ENCODE results near the gene UBE2L5.

The UBE2L5 gene

GRCh38 chr13:30395192-30396158 lies 26.8 kb upstream of the UBE2L5 start:
- TF ChIP-seq GATA1 (IDR thresholded peaks at IDR 0.05; ENCODE audit: low read depth, low read length) (no peak), POLR2A (IDR thresholded peaks at IDR 0.05; ENCODE audit: low read length) (peak; percentile 63)
- peak; percentile 68 to 73 for DNase-seq

GRCh38 chr13:30396434-30397075 lies 25.7 kb upstream of the UBE2L5 start:
- TF ChIP-seq POLR2A (IDR thresholded peaks at IDR 0.05; ENCODE audit: low read length) = no peak
- no peak for TF ChIP-seq GATA1 (IDR thresholded peaks at IDR 0.05; ENCODE audit: low read depth, low read length)
- no peak for DNase-seq

- DNase-seq = no peak
- TF ChIP-seq POLR2A (IDR thresholded peaks at IDR 0.05; ENCODE audit: low read length) (no peak), GATA1 (IDR thresholded peaks at IDR 0.05; ENCODE audit: low read depth, low read length) (no peak)
These were observed 23.7 kb upstream of the UBE2L5 start for GRCh38 chr13:30398601-30399072.

GRCh38 chr13:30400376-30400775 lies 21.9 kb upstream of the UBE2L5 start:
- DNase-seq = no peak
- TF ChIP-seq POLR2A (IDR thresholded peaks at IDR 0.05; ENCODE audit: low read length) (no peak), GATA1 (IDR thresholded peaks at IDR 0.05; ENCODE audit: low read depth, low read length) (no peak)

GRCh38 chr13:30401347-30401746 lies 20.9 kb upstream of the UBE2L5 start:
- TF ChIP-seq POLR2A (IDR thresholded peaks at IDR 0.05; ENCODE audit: low read length) = no peak
- TF ChIP-seq GATA1 (IDR thresholded peaks at IDR 0.05; ENCODE audit: low read depth, low read length) = no peak

GRCh38 chr13:30403456-30403855 lies 18.8 kb upstream of the UBE2L5 start:
- DNase-seq = no peak
- TF ChIP-seq POLR2A (IDR thresholded peaks at IDR 0.05; ENCODE audit: low read length) (no peak), GATA1 (IDR thresholded peaks at IDR 0.05; ENCODE audit: low read depth, low read length) (no peak)

More at GRCh38 chr13:30401347-30401746, 20.9 kb upstream of the UBE2L5 start:
- no peak for DNase-seq

GRCh38 chr13:30404207-30404606 lies 18.1 kb upstream of the UBE2L5 start:
- no peak for TF ChIP-seq GATA1 (IDR thresholded peaks at IDR 0.05; ENCODE audit: low read depth, low read length)
- TF ChIP-seq POLR2A (IDR thresholded peaks at IDR 0.05; ENCODE audit: low read length) = no peak
- DNase-seq = no peak

GRCh38 chr13:30406779-30407416 lies 15.4 kb upstream of the UBE2L5 start:
- DNase-seq = no peak
- no peak for TF ChIP-seq GATA1 (IDR thresholded peaks at IDR 0.05; ENCODE audit: low read depth, low read length)
- TF ChIP-seq POLR2A (IDR thresholded peaks at IDR 0.05; ENCODE audit: low read length) = no peak

GRCh38 chr13:30408319-30409101 lies 13.8 kb upstream of the UBE2L5 start:
- DNase-seq = peak; percentile 88
- TF ChIP-seq GATA1 (IDR thresholded peaks at IDR 0.05; ENCODE audit: low read depth, low read length) = no peak
- no peak for TF ChIP-seq POLR2A (IDR thresholded peaks at IDR 0.05; ENCODE audit: low read length)

GRCh38 chr13:30409886-30410704 lies 12.2 kb upstream of the UBE2L5 start:
- TF ChIP-seq POLR2A (IDR thresholded peaks at IDR 0.05; ENCODE audit: low read length) = no peak
- no peak for TF ChIP-seq GATA1 (IDR thresholded peaks at IDR 0.05; ENCODE audit: low read depth, low read length)
- no peak for DNase-seq

GRCh38 chr13:30410705-30411125 lies 11.6 kb upstream of the UBE2L5 start:
- TF ChIP-seq POLR2A (IDR thresholded peaks at IDR 0.05; ENCODE audit: low read length) = no peak
- TF ChIP-seq GATA1 (IDR thresholded peaks at IDR 0.05; ENCODE audit: low read depth, low read length) = no peak
- no peak for DNase-seq

- TF ChIP-seq POLR2A (IDR thresholded peaks at IDR 0.05; ENCODE audit: low read length) = no peak
- TF ChIP-seq GATA1 (IDR thresholded peaks at IDR 0.05; ENCODE audit: low read depth, low read length) = no peak
- DNase-seq = no peak
These were observed 9.9 kb upstream of the UBE2L5 start for GRCh38 chr13:30412346-30412745.

Data from erythroblast (primary cell).